ENCODE data around the gene BRIP1.
"Not testable (repeated sequence)": the region's sequence is repeated elsewhere in the genome, so short reads cannot be mapped to it uniquely, and the experiment has no call there.

BRIP1 gene

GRCh38 chr17:61684818-61685217 lies 178.5 kb downstream of the BRIP1 start:
- no peak for DNase-seq

GRCh38 chr17:61684172-61684571 lies 179.2 kb downstream of the BRIP1 start:
- no peak for DNase-seq

GRCh38 chr17:61683466-61683865 lies 179.9 kb downstream of the BRIP1 start:
- DNase-seq, result no peak

GRCh38 chr17:61680921-61681320 lies 182.4 kb downstream of the BRIP1 start:
- DNase-seq, result no peak

GRCh38 chr17:61678339-61678738 lies 185.0 kb downstream of the BRIP1 start:
- no peak for DNase-seq

- DNase-seq, result not testable (repeated sequence)
These were observed 186.0 kb downstream of the BRIP1 start for GRCh38 chr17:61677150-61677811.

- DNase-seq, result not testable (repeated sequence)
These were observed 186.8 kb downstream of the BRIP1 start for GRCh38 chr17:61676522-61676921.

- DNase-seq, result not testable (repeated sequence)
These were observed 188.7 kb downstream of the BRIP1 start for GRCh38 chr17:61674609-61675008.

GRCh38 chr17:61673019-61673897 lies 190.1 kb downstream of the BRIP1 start:
- not testable (repeated sequence) for DNase-seq

- no peak for DNase-seq
These were observed 191.2 kb downstream of the BRIP1 start for GRCh38 chr17:61672140-61672539.

- no peak for DNase-seq
These were observed 192.6 kb downstream of the BRIP1 start for GRCh38 chr17:61670691-61671090.

- DNase-seq, result no peak
These were observed 193.8 kb downstream of the BRIP1 start for GRCh38 chr17:61669522-61669921.

- DNase-seq, result no peak
These were observed 194.8 kb downstream of the BRIP1 start for GRCh38 chr17:61668486-61668885.

- not testable (repeated sequence) for DNase-seq
These were observed 196.8 kb downstream of the BRIP1 start for GRCh38 chr17:61666406-61667088.

GRCh38 chr17:61663310-61663709 lies 200.0 kb downstream of the BRIP1 start:
- no peak for DNase-seq

- no peak for DNase-seq
These were observed 200.6 kb downstream of the BRIP1 start for GRCh38 chr17:61662741-61663140.

GRCh38 chr17:61662186-61662585 lies 201.1 kb downstream of the BRIP1 start:
- no peak for DNase-seq

- no peak for DNase-seq
These were observed 202.4 kb downstream of the BRIP1 start for GRCh38 chr17:61660746-61661485.

GRCh38 chr17:61659437-61659836 lies 203.9 kb downstream of the BRIP1 start:
- DNase-seq, result no peak

- no peak for DNase-seq
These were observed 205.1 kb downstream of the BRIP1 start for GRCh38 chr17:61658183-61658582.

- no peak for DNase-seq
These were observed 206.0 kb downstream of the BRIP1 start for GRCh38 chr17:61657338-61657737.

- DNase-seq, result no peak
These were observed 206.6 kb downstream of the BRIP1 start for GRCh38 chr17:61656721-61657217.

- no peak for DNase-seq
These were observed 212.6 kb downstream of the BRIP1 start for GRCh38 chr17:61650749-61651148.
